HCT116 (cell line): Measurements from ENCODE around the gene PCBP3. TPM values are rescaled to one million over a fixed set of nuclear protein-coding genes. Genes with fewer than 3 reads are reported as not detected.

Source experiments
- ATAC-seq: fragments of 200-7000 bp; cut with Tn5 transposase; 2 replicates; pipeline ENCODE4 v1.9.1; 2020; ENCODE audit warnings: mild to moderate bottlenecking, moderate library complexity
- BruUV-seq: library from RNA; stranded (reverse); fragments of 400-500 nt; replicated peaks from 2 replicates; lab custom pipeline; 2021; lab: Mats Ljungman, UMichigan
- CTCF ChIA-PET: fragments of 300-600 bp; sonication (Branson Sonifier 250); formaldehyde crosslinking; loops from one replicate; lab custom pipeline; 2021; ENCODE audit warnings: antibody characterized with exemption; lab: Charles Lee
- POLR2A ChIA-PET: fragments of 300-600, 350-600 bp; sonication (Branson Sonifier 250); formaldehyde crosslinking; loops from one replicate; lab custom pipeline; 2021; ENCODE audit warnings: antibody characterized with exemption; lab: Charles Lee
- RAD21 ChIA-PET, 2 experiments: fragments of 300-600 bp; sonication (Branson Sonifier 250); formaldehyde crosslinking; loops; one replicate each; lab custom pipeline; 2023; ENCODE audit warnings: low total read pairs in 2 of 2; ENCODE audit not compliant: uncharacterized antibody in 2 of 2, unreplicated experiment in 2 of 2, low non-redundant PET in 1 of 2; lab: Charles Lee
- DNase-seq: peaks from one replicate; pipeline ENCODE4 v3.0.0-alpha.2; 2010; ENCODE audit warnings: low read depth, low spot score
- H2AFZ ChIP-seq: fragments of 200-600 bp; shearing (Covaris generic), sonication (generic); 2 replicates; pipeline ENCODE4 v1.6.1; 2017; ENCODE audit warnings: low read depth, mixed run types, mixed read lengths, antibody characterized with exemption, low read length; ENCODE audit not compliant: poor library complexity, severe bottlenecking
- H3K27ac ChIP-seq: 2 replicates; pipeline ENCODE4 v1.5.1; 2012; ENCODE audit warnings: low read depth, low read length
- H3K27me3 ChIP-seq: fragments of 200-600 bp; sonication (generic); 2 replicates; pipeline ENCODE4 v1.6.1; 2016; ENCODE audit warnings: mixed run types, low read length, mixed read lengths; ENCODE audit not compliant: insufficient read depth
- H3K36me3 ChIP-seq, 2 experiments: fragments of 200-500 bp in 1 of 2; fragments of 200-600 bp in 1 of 2; sonication (Bioruptor generic) in 1 of 2; sonication (generic) in 1 of 2; 2 replicates each; pipeline versions ENCODE4 v1.5.1 to v1.6.1; 2014 to 2016; ENCODE audit warnings: low read length in 2 of 2, inconsistent platforms in 1 of 2, mixed read lengths in 1 of 2, mixed run types in 1 of 2; ENCODE audit not compliant: insufficient read depth in 2 of 2, control insufficient read depth in 1 of 2
- H3K4me1 ChIP-seq, 2 experiments: fragments of 200-600 bp in 1 of 2; sonication (generic) in 1 of 2; 2 replicates each; pipeline versions ENCODE4 v1.5.1 to v1.6.1; 2012 to 2017; ENCODE audit warnings: low read length in 2 of 2, inconsistent platforms in 1 of 2, mild to moderate bottlenecking in 1 of 2, mixed read lengths in 1 of 2, mixed run types in 1 of 2, moderate library complexity in 1 of 2; ENCODE audit not compliant: insufficient read depth in 2 of 2, control insufficient read depth in 1 of 2
- H3K4me2 ChIP-seq: fragments of 200-600 bp; sonication (generic); 2 replicates; pipeline ENCODE4 v1.6.1; 2017; ENCODE audit warnings: mixed run types, low read length, mixed read lengths
- H3K4me3 ChIP-seq, 2 experiments: fragments of 200-600 bp in 1 of 2; sonication (generic) in 1 of 2; replicated peaks in 1 of 2; 2 replicates each; pipeline ENCODE4 v1.5.1; 2011 to 2016; ENCODE audit warnings: low read length in 2 of 2, control low read depth in 1 of 2, low read depth in 1 of 2, mild to moderate bottlenecking in 1 of 2, mixed read lengths in 1 of 2, mixed run types in 1 of 2
- H3K79me2 ChIP-seq: fragments of 200-600 bp; sonication (generic); 2 replicates; pipeline ENCODE4 v1.6.1; 2017; ENCODE audit warnings: mild to moderate bottlenecking, mixed run types, low read length, moderate library complexity, mixed read lengths; ENCODE audit not compliant: insufficient read depth
- H3K9ac ChIP-seq: fragments of 200-600 bp; sonication (generic); 2 replicates; pipeline ENCODE4 v1.6.1; 2016; ENCODE audit warnings: low read length, mixed read lengths
- H3K9me2 ChIP-seq: fragments of 200-600 bp; sonication (generic), shearing (Covaris generic); 2 replicates; pipeline ENCODE4 v1.6.1; 2017; ENCODE audit warnings: mixed run types, mild to moderate bottlenecking, moderate library complexity; ENCODE audit not compliant: insufficient read depth
- H3K9me3 ChIP-seq, 2 experiments: fragments of 200-500 bp in 1 of 2; fragments of 200-600 bp in 1 of 2; sonication (Bioruptor generic) in 1 of 2; sonication (generic) in 1 of 2; 2 replicates each; pipeline ENCODE4 v1.6.1; 2014 to 2017; ENCODE audit warnings: low read length in 2 of 2, mixed read lengths in 2 of 2, inconsistent platforms in 1 of 2, low read depth in 1 of 2, mild to moderate bottlenecking in 1 of 2, mixed run types in 1 of 2, moderate library complexity in 1 of 2; ENCODE audit not compliant: control insufficient read depth in 1 of 2, insufficient read depth in 1 of 2
- H4K20me1 ChIP-seq: fragments of 200-600 bp; sonication (generic), shearing (Covaris generic); 2 replicates; pipeline ENCODE4 v1.6.1; 2017; ENCODE audit warnings: mixed run types, mild to moderate bottlenecking, moderate library complexity; ENCODE audit not compliant: insufficient read depth
- CBX3 ChIP-seq: IDR thresholded peaks from 2 replicates; pipeline ENCODE4 v1.6.1; 2012; ENCODE audit warnings: low read depth
- CTCF ChIP-seq, 3 experiments: fragments of 200-600 bp in 1 of 3; sonication (generic) in 1 of 3; IDR thresholded peaks in 2 of 3; conservative IDR thresholded peaks in 1 of 3; 2 replicates each; pipeline ENCODE4 v1.5.1; 2012 to 2017; ENCODE audit warnings: low read depth in 2 of 3, low read length in 2 of 3, antibody characterized with exemption in 1 of 3, borderline replicate concordance in 1 of 3, control low read depth in 1 of 3, mild to moderate bottlenecking in 1 of 3, mixed read lengths in 1 of 3, mixed run types in 1 of 3, moderate library complexity in 1 of 3; ENCODE audit not compliant: insufficient read depth in 1 of 3
- ELF1 ChIP-seq: IDR thresholded peaks from 2 replicates; pipeline ENCODE4 v1.6.1; 2012; ENCODE audit warnings: low read depth, borderline replicate concordance
- EZH2 ChIP-seq: fragments of 200-600 bp; sonication (generic); IDR thresholded peaks from 2 replicates; pipeline ENCODE4 v1.6.1; 2017; ENCODE audit warnings: antibody characterized with exemption, mixed run types
- JUND ChIP-seq: IDR thresholded peaks from 2 replicates; pipeline ENCODE4 v1.6.1; 2012
- POLR2A ChIP-seq: IDR thresholded peaks from 2 replicates; pipeline ENCODE4 v1.7.0; 2011; ENCODE audit warnings: borderline replicate concordance; ENCODE audit not compliant: insufficient read depth, insufficient read length; ENCODE audit errors: extremely low read depth
- REST ChIP-seq: IDR thresholded peaks from 2 replicates; pipeline ENCODE4 v1.6.1; 2012; ENCODE audit warnings: low read depth
- SIN3A ChIP-seq: IDR thresholded peaks from 2 replicates; pipeline ENCODE4 v1.6.1; 2012; ENCODE audit warnings: low read depth
- ZFX ChIP-seq: fragments of 450-650 bp; IDR thresholded peaks from 2 replicates; pipeline ENCODE4 v1.6.1; 2017
- ZNF274 ChIP-seq: fragments of 200-500 bp; sonication (Bioruptor generic); IDR thresholded peaks from 2 replicates; pipeline ENCODE4 v1.6.1; 2014; ENCODE audit warnings: mild to moderate bottlenecking, low read depth, low read length, inconsistent platforms
- intact Hi-C: fragments of 100-400 bp; cut with micrococcal nuclease; formaldehyde crosslinking; loops from 2 replicates; pipeline ENCODE4 v1.10.0; 2022
- total RNA-seq: library from RNA; stranded (reverse); gene quantifications from one replicate; pipeline ENCODE4 v1.2.1, GENCODE V29; 2021; ENCODE audit not compliant: unreplicated experiment

Gene PCBP3
- total RNA-seq, 1 experiment from 2014 or later, result 3.1 TPM

GRCh38 chr21:45854690-45855247 is 211.2 kb downstream of the PCBP3 start:
- no peaks in the 10 kb centered on the region for H4K20me1 ChIP-seq
- ATAC-seq (no peak), DNase-seq (no peak)
- H3K4me2 ChIP-seq, result no peak overlapping the region
- H3K79me2 ChIP-seq, result no peaks in the 10 kb centered on the region
- intact Hi-C loops, result no loop called here
- no peak overlapping the region for H2AFZ ChIP-seq
- RAD21 ChIA-PET, result interaction anchor here in 1 of 2 experiments (0.5 kb wide), 1 partner anchor 34 kb away, joined by 4 read pairs; no protein-coding TSS in a partner anchor
- BruUV-seq, result no TSS peak
- POLR2A ChIA-PET, result no interaction called here
- H3K9me2 ChIP-seq, result no peaks in the 10 kb centered on the region
- H3K4me3 ChIP-seq, result no peak overlapping the region
- TF ChIP-seq ZNF274 (no peak), SIN3A (no peak), POLR2A (no peak), CBX3 (no peak), REST (no peak), EZH2 (no peak), ZFX (no peak), JUND (no peak), ELF1 (no peak), CTCF (IDR thresholded peaks at IDR 0.05 in 2 of 3, conservative IDR thresholded peaks at IDR 0.05 in 1 of 3; ENCODE audit: borderline replicate concordance in 1 of 3, insufficient read depth in 1 of 3, low read depth in 2 of 3, low read length in 2 of 3) (no peak)
- H3K9ac ChIP-seq, result no peak overlapping the region
- H3K36me3 ChIP-seq, result no peaks in the 10 kb centered on the region
- H3K9me3 ChIP-seq, result no peaks in the 10 kb centered on the region
- H3K27ac ChIP-seq, result no peak overlapping the region
- CTCF ChIA-PET, result no interaction called here
- H3K27me3 ChIP-seq, result peaks cover 17% of the 10 kb centered on the region; the same call in 1 of the 2 replicates
- no peaks in the 10 kb centered on the region for H3K4me1 ChIP-seq
